RWPE2 (cell line): ENCODE results near the gene PGAP3.

Experiments
- ATAC-seq: fragments of 200-7000 bp; cut with Tn5 transposase; 3 replicates; pipeline ENCODE4 v1.9.1; 2021; ENCODE audit warnings: low read depth
- DNase-seq: peaks from one replicate; pipeline ENCODE4 v3.0.0-alpha.2; 2020; ENCODE audit warnings: low spot score
- H3K27ac ChIP-seq: fragments of 450-650 bp; 2 replicates; pipeline ENCODE4 v1.5.1; 2017; ENCODE audit warnings: mild to moderate bottlenecking; ENCODE audit not compliant: poor library complexity, severe bottlenecking
- H3K27me3 ChIP-seq: fragments of 250-450 bp; sonication (Bioruptor Pico); 2 replicates; pipeline ENCODE4 v1.5.1; 2021; ENCODE audit warnings: mild to moderate bottlenecking, moderate library complexity; ENCODE audit not compliant: insufficient read depth, poor library complexity, severe bottlenecking
- H3K36me3 ChIP-seq: fragments of 250-450 bp; sonication (Bioruptor Pico); 2 replicates; pipeline ENCODE4 v1.5.1; 2020; ENCODE audit warnings: low read depth, mild to moderate bottlenecking, moderate library complexity
- H3K4me1 ChIP-seq: fragments of 250-450 bp; sonication (Bioruptor Pico); 2 replicates; pipeline ENCODE4 v1.5.1; 2021; ENCODE audit warnings: mild to moderate bottlenecking, moderate library complexity; ENCODE audit not compliant: insufficient read depth, poor library complexity, severe bottlenecking
- H3K4me3 ChIP-seq: fragments of 250-450 bp; sonication (Bioruptor Pico); 2 replicates; pipeline ENCODE4 v1.5.1; 2021; ENCODE audit warnings: mild to moderate bottlenecking, moderate library complexity; ENCODE audit not compliant: severe bottlenecking
- H3K9me3 ChIP-seq: fragments of 250-450 bp; sonication (Bioruptor Pico); 2 replicates; pipeline ENCODE4 v1.5.1; 2021; ENCODE audit warnings: mild to moderate bottlenecking, moderate library complexity; ENCODE audit not compliant: severe bottlenecking
- TF ChIP-seq, protein P1 (sequence below): fragments of 450-650 bp; IDR thresholded peaks from one replicate; pipeline ENCODE4 v1.5.1; 2017; ENCODE audit warnings: mild to moderate bottlenecking, moderate library complexity; ENCODE audit not compliant: poor library complexity, severe bottlenecking

Gene PGAP3

GRCh38 chr17:39625198-39625785 is 62.6 kb downstream of the PGAP3 start:
- DNase-seq (no peak), ATAC-seq (no peak)
- Histone ChIP-seq H3K36me3 (no peaks in the 10 kb centered on the region), H3K9me3 (no peaks in the 10 kb centered on the region), H3K4me3 (no peak overlapping the region), H3K27ac (no peak overlapping the region), H3K4me1 (peaks cover 5% of the 10 kb centered on the region), H3K27me3 (peaks cover 10% of the 10 kb centered on the region)
- TF ChIP-seq, protein P1, sequence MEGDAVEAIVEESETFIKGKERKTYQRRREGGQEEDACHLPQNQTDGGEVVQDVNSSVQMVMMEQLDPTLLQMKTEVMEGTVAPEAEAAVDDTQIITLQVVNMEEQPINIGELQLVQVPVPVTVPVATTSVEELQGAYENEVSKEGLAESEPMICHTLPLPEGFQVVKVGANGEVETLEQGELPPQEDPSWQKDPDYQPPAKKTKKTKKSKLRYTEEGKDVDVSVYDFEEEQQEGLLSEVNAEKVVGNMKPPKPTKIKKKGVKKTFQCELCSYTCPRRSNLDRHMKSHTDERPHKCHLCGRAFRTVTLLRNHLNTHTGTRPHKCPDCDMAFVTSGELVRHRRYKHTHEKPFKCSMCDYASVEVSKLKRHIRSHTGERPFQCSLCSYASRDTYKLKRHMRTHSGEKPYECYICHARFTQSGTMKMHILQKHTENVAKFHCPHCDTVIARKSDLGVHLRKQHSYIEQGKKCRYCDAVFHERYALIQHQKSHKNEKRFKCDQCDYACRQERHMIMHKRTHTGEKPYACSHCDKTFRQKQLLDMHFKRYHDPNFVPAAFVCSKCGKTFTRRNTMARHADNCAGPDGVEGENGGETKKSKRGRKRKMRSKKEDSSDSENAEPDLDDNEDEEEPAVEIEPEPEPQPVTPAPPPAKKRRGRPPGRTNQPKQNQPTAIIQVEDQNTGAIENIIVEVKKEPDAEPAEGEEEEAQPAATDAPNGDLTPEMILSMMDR, result no peak

- Histone ChIP-seq H3K27ac (no peak overlapping the region), H3K27me3 (peaks cover 10% of the 10 kb centered on the region), H3K4me3 (no peak overlapping the region), H3K36me3 (no peaks in the 10 kb centered on the region), H3K9me3 (no peaks in the 10 kb centered on the region), H3K4me1 (peaks cover 5% of the 10 kb centered on the region)
- TF ChIP-seq, protein P1, result no peak
- ATAC-seq (no peak), DNase-seq (no peak)
These were observed 63.5 kb downstream of the PGAP3 start for GRCh38 chr17:39624313-39624712.

GRCh38 chr17:39623356-39623950 is 64.4 kb downstream of the PGAP3 start:
- DNase-seq (no peak), ATAC-seq (peak; percentile 63)
- no peaks in the 10 kb centered on the region for H3K36me3 ChIP-seq
- H3K27ac ChIP-seq, result no peak overlapping the region
- H3K9me3 ChIP-seq, result no peaks in the 10 kb centered on the region
- peaks cover 5% of the 10 kb centered on the region for H3K4me1 ChIP-seq
- H3K27me3 ChIP-seq, result peaks cover 10% of the 10 kb centered on the region
- no peak overlapping the region for H3K4me3 ChIP-seq
- TF ChIP-seq, protein P1, result peak; percentile 91

- no peaks in the 10 kb centered on the region for H3K9me3 ChIP-seq
- DNase-seq (no peak), ATAC-seq (no peak)
- H3K4me3 ChIP-seq, result no peak overlapping the region
- peaks cover 10% of the 10 kb centered on the region for H3K27me3 ChIP-seq
- no peaks in the 10 kb centered on the region for H3K36me3 ChIP-seq
- no peak overlapping the region for H3K27ac ChIP-seq
- H3K4me1 ChIP-seq, result peaks cover 5% of the 10 kb centered on the region
- TF ChIP-seq, protein P1, result no peak
These were observed 65.4 kb downstream of the PGAP3 start for GRCh38 chr17:39622380-39623006.
